ENCODE data around the gene STPG2. TPM values are rescaled to one million over a fixed set of nuclear protein-coding genes. Genes with fewer than 3 reads are reported as not detected.
A peak's percentile ranks its signal among the peaks of the same experiment; 100 is the strongest.

Gene STPG2
- total RNA-seq, 1 experiment from 2014 or later, result 0.61 TPM

DNA sequence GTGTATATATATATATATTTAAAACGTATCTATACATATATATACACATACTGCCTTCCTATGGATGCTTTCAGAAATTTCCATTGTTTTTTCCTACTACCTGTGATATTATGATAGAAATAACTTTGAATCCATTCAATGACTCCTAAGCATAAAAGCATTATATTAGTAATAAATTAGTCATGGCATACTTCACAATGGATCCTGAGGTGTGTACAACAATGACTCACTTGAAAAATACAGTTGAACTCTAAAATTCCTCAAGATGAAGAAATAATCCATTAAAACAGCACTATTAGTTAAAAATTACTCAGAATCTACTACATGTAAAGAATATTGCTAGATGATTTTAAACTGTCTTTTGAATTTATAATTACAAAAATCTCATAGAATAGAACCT is 201.1 kb downstream of the STPG2 start:
- H3K9me3 Mint-ChIP-seq (ENCODE audit: unreplicated experiment), result no peaks in the 10 kb centered on the region
- DNase-seq (ENCODE audit: unreplicated experiment), result peak; percentile 56
- H3K36me3 Mint-ChIP-seq (ENCODE audit: insufficient read depth, unreplicated experiment), result no peaks in the 10 kb centered on the region
- intact Hi-C loops (cut with micrococcal nuclease), result no loop called here
- BruUV-seq (replicated peaks), result no TSS peak
- TF ChIP-seq, protein P1, sequence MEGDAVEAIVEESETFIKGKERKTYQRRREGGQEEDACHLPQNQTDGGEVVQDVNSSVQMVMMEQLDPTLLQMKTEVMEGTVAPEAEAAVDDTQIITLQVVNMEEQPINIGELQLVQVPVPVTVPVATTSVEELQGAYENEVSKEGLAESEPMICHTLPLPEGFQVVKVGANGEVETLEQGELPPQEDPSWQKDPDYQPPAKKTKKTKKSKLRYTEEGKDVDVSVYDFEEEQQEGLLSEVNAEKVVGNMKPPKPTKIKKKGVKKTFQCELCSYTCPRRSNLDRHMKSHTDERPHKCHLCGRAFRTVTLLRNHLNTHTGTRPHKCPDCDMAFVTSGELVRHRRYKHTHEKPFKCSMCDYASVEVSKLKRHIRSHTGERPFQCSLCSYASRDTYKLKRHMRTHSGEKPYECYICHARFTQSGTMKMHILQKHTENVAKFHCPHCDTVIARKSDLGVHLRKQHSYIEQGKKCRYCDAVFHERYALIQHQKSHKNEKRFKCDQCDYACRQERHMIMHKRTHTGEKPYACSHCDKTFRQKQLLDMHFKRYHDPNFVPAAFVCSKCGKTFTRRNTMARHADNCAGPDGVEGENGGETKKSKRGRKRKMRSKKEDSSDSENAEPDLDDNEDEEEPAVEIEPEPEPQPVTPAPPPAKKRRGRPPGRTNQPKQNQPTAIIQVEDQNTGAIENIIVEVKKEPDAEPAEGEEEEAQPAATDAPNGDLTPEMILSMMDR (IDR thresholded peaks at IDR 0.05; ENCODE audit: unreplicated experiment), result no peak
- H3K4me1 Mint-ChIP-seq (ENCODE audit: insufficient read depth, unreplicated experiment), result peaks cover 11% of the 10 kb centered on the region
- POLR2A ChIA-PET, result no interaction called here
- H3K4me3 Mint-ChIP-seq (ENCODE audit: unreplicated experiment), result no peak overlapping the region
- no peak overlapping the region for H3K27ac Mint-ChIP-seq (ENCODE audit: low read depth, unreplicated experiment)
- H3K27me3 Mint-ChIP-seq (ENCODE audit: insufficient read depth, unreplicated experiment), result no peaks in the 10 kb centered on the region
- CTCF ChIA-PET, result interaction anchor here (0.6 to 1.0 kb wide), 2 partner anchors 32 to 441 kb away, joined by 3 to 6 read pairs; no protein-coding TSS in a partner anchor

DNA sequence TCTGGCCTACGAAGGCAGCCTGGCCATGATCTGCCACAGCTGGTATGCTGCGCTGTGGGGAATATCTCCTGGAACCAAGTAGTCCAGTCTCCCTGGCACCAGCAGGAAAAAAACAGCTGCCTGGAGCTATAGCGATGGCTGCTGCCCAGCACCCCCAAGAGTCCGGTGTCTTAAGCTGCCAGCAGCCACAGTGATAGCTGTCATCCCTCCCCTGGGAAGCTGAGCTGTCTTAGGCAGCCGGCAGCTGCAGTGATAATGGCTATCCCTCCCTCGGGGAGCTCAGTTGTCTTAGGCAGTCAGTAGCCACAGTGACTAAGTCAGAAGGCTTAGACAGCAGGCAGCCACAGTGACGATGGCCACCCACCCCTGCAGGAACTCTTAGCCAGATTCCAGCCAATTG is 205.1 kb downstream of the STPG2 start:
- no TSS peak for BruUV-seq (replicated peaks)
- H3K27ac Mint-ChIP-seq (ENCODE audit: low read depth, unreplicated experiment), result no peak overlapping the region
- TF ChIP-seq, protein P1 (IDR thresholded peaks at IDR 0.05; ENCODE audit: unreplicated experiment), result no peak
- intact Hi-C loops (cut with micrococcal nuclease), result no loop called here
- DNase-seq (ENCODE audit: unreplicated experiment), result no peak
- H3K4me1 Mint-ChIP-seq (ENCODE audit: insufficient read depth, unreplicated experiment), result peaks cover 11% of the 10 kb centered on the region
- H3K9me3 Mint-ChIP-seq (ENCODE audit: unreplicated experiment), result peaks cover 11% of the 10 kb centered on the region
- H3K4me3 Mint-ChIP-seq (ENCODE audit: unreplicated experiment), result no peak overlapping the region
- H3K27me3 Mint-ChIP-seq (ENCODE audit: insufficient read depth, unreplicated experiment), result no peaks in the 10 kb centered on the region
- no peaks in the 10 kb centered on the region for H3K36me3 Mint-ChIP-seq (ENCODE audit: insufficient read depth, unreplicated experiment)
- ChIA-PET CTCF (no interaction called here), POLR2A (no interaction called here)

DNA sequence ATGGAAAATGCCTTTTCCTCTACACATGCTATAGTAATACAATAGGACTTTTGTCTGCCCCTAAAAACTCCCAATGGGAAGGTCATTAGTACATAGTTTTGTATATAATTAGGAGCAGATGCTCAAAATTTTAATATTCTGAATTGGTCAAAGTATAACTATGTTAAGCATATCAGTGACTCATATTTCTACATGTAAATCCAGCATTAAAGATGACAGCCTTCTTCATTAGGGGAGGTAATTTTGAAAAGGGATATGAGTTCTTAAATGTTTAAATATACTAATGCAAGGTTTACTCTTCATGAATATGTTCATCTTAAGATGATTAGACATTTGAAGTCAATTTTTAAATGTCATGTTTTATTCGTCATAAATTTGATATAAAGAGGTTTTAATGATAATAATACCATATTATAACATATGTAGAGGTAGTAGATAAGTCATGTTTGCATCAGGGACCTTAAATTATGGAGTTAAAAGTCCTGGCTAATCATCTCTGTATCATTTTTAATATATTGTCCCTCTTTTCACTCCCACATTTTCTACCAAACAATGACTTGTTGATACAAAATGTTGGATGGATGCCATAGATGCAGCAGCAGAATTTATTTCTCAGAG is 218.8 kb downstream of the STPG2 start:
- TF ChIP-seq, protein P1 (IDR thresholded peaks at IDR 0.05; ENCODE audit: unreplicated experiment), result no peak
- peaks cover 6% of the 10 kb centered on the region for H3K9me3 Mint-ChIP-seq (ENCODE audit: unreplicated experiment)
- H3K36me3 Mint-ChIP-seq (ENCODE audit: insufficient read depth, unreplicated experiment), result peaks cover 4% of the 10 kb centered on the region
- POLR2A ChIA-PET, result interaction anchor here (0.8 kb wide), 1 partner anchor 431 kb away, joined by 3 read pairs; no protein-coding TSS in a partner anchor
- no peak overlapping the region for H3K27ac Mint-ChIP-seq (ENCODE audit: low read depth, unreplicated experiment)
- H3K4me3 Mint-ChIP-seq (ENCODE audit: unreplicated experiment), result no peak overlapping the region
- no peaks in the 10 kb centered on the region for H3K4me1 Mint-ChIP-seq (ENCODE audit: insufficient read depth, unreplicated experiment)
- DNase-seq (ENCODE audit: unreplicated experiment), result no peak
- intact Hi-C loops (cut with micrococcal nuclease), result no loop called here
- H3K27me3 Mint-ChIP-seq (ENCODE audit: insufficient read depth, unreplicated experiment), result no peaks in the 10 kb centered on the region
- no TSS peak for BruUV-seq (replicated peaks)
- CTCF ChIA-PET, result no interaction called here

DNA sequence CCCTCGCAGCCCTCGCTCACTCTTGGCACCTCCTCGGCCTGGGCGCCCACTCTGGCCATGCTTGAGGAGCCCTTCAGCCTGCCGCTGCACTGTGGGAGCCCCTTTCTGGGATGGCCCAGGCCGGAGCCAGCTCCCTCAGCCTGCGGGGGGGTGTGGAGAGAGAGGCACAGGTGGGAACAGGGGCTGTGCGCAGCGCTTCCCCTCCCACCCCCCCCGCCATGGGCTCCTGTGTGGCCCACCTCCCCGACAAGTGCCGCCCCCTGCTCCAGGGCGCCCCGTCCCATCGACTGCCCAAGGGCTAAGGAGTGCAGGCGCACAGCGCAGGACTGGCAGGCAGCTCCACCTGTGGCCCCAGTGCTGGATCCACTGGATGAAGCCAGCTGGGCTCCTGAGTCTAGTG is 220.2 kb downstream of the STPG2 start:
- no peak for DNase-seq (ENCODE audit: unreplicated experiment)
- Mint-ChIP-seq H3K9me3 (ENCODE audit: unreplicated experiment) (peaks cover 6% of the 10 kb centered on the region), H3K27me3 (ENCODE audit: insufficient read depth, unreplicated experiment) (no peaks in the 10 kb centered on the region), H3K4me1 (ENCODE audit: insufficient read depth, unreplicated experiment) (no peaks in the 10 kb centered on the region), H3K27ac (ENCODE audit: low read depth, unreplicated experiment) (no peak overlapping the region), H3K4me3 (ENCODE audit: unreplicated experiment) (no peak overlapping the region), H3K36me3 (ENCODE audit: insufficient read depth, unreplicated experiment) (peaks cover 4% of the 10 kb centered on the region)
- intact Hi-C loops (cut with micrococcal nuclease), result no loop called here
- ChIA-PET POLR2A (no interaction called here), CTCF (no interaction called here)
- TF ChIP-seq, protein P1 (IDR thresholded peaks at IDR 0.05; ENCODE audit: unreplicated experiment), result no peak
- no TSS peak for BruUV-seq (replicated peaks)
